Measurements from ENCODE around the gene ZNHIT2.
A peak's percentile ranks its signal among the peaks of the same experiment; 100 is the strongest.
"Not testable (repeated sequence)": the region's sequence is repeated elsewhere in the genome, so short reads cannot be mapped to it uniquely, and the experiment has no call there.

ZNHIT2 gene

GRCh38 chr11:65118891-65119669 lies 1.6 kb upstream of the ZNHIT2 start:
- not testable (repeated sequence) for ATAC-seq

GRCh38 chr11:65118097-65118837 lies 766 bp upstream of the ZNHIT2 start:
- ATAC-seq = no peak

- peak; percentile 21 to 30 for ATAC-seq
These were observed 913 bp downstream of the ZNHIT2 start for GRCh38 chr11:65116370-65117205.

- no peak for ATAC-seq
These were observed 2.0 kb downstream of the ZNHIT2 start for GRCh38 chr11:65115361-65116082.

GRCh38 chr11:65114538-65115171 lies 2.8 kb downstream of the ZNHIT2 start:
- no peak for ATAC-seq

GRCh38 chr11:65113839-65114238 lies 3.7 kb downstream of the ZNHIT2 start:
- ATAC-seq = no peak

GRCh38 chr11:65113361-65113756 lies 4.1 kb downstream of the ZNHIT2 start:
- ATAC-seq = no peak

GRCh38 chr11:65112546-65113360 lies 4.7 kb downstream of the ZNHIT2 start:
- peak; percentile 42 to 43 for ATAC-seq

- ATAC-seq = peak; percentile 78 to 80
These were observed 5.6 kb downstream of the ZNHIT2 start, which contains the start of gene TM7SF2 for GRCh38 chr11:65111744-65112545. TSS of gene TM7SF2 (plus strand) at chr11:65111872. CDS start at chr11:65112016, 144 bp downstream.

- ATAC-seq = no peak
These were observed 6.2 kb downstream of the ZNHIT2 start for GRCh38 chr11:65111159-65111743.

GRCh38 chr11:65110354-65110861 lies 7.1 kb downstream of the ZNHIT2 start:
- peak; percentile 52 to 54 for ATAC-seq

- ATAC-seq = no peak
These were observed 8.0 kb downstream of the ZNHIT2 start for GRCh38 chr11:65109231-65110198.

GRCh38 chr11:65108469-65109123 lies 8.9 kb downstream of the ZNHIT2 start:
- ATAC-seq = no peak

- ATAC-seq = no peak
These were observed 9.6 kb downstream of the ZNHIT2 start for GRCh38 chr11:65107751-65108468.

- no peak for ATAC-seq
These were observed 10.4 kb downstream of the ZNHIT2 start for GRCh38 chr11:65107078-65107477.

GRCh38 chr11:65104628-65105027 lies 12.9 kb downstream of the ZNHIT2 start:
- no peak for ATAC-seq

GRCh38 chr11:65103476-65103875 lies 14.0 kb downstream of the ZNHIT2 start:
- no peak for ATAC-seq
